Measurements from ENCODE around the gene SCUBE3. TPM values are rescaled to one million over a fixed set of nuclear protein-coding genes. Genes with fewer than 3 reads are reported as not detected.
A peak's percentile ranks its signal among the peaks of the same experiment; 100 is the strongest.

Gene SCUBE3
- total and polyA plus RNA-seq, 2 of the 13 experiments (the other 11 are each of a cell fraction or from before 2014, with no cell fraction given), result not detected

- TF ChIP-seq PAXIP1 (CRISPR knock-in tag; conservative IDR thresholded peaks at IDR 0.05) (peak; percentile 90), ZNF619 (CRISPR knock-in tag; IDR thresholded peaks at IDR 0.05) (peak; percentile 83), THAP7 (CRISPR knock-in tag; IDR thresholded peaks at IDR 0.05) (peak; percentile 96; the same call in 1 of the 2 replicates), ZNF724P (CRISPR knock-in tag; IDR thresholded peaks at IDR 0.05; ENCODE audit: borderline replicate concordance) (peak; percentile 89), FOXC1 (CRISPR knock-in tag; IDR thresholded peaks at IDR 0.05; ENCODE audit: borderline replicate concordance) (peak; percentile 89), MATR3 (CRISPR knock-in tag; IDR thresholded peaks at IDR 0.05) (no peak), PBX2 (CRISPR knock-in tag; IDR thresholded peaks at IDR 0.05) (0 out of 2 replicates have a peak, but pooled peaks have one; percentile 13), EED (CRISPR knock-in tag; IDR thresholded peaks at IDR 0.05) (peak; percentile 91; the same call in 1 of the 2 replicates), SP4 (CRISPR knock-in tag; IDR thresholded peaks at IDR 0.05) (peak; percentile 97), ADNP (CRISPR knock-in tag; IDR thresholded peaks at IDR 0.05) (no peak; the same call in 1 of the 2 replicates), ZMYM2 (CRISPR knock-in tag; IDR thresholded peaks at IDR 0.05) (peak; percentile 66; the same call in 1 of the 2 replicates), ZSCAN9 (CRISPR knock-in tag; IDR thresholded peaks at IDR 0.05; ENCODE audit: borderline replicate concordance) (peak; percentile 70; the same call in 1 of the 2 replicates), ZFX (CRISPR knock-in tag; IDR thresholded peaks at IDR 0.05; ENCODE audit: low read depth) (peak; percentile 99), KLF6 (CRISPR knock-in tag; IDR thresholded peaks at IDR 0.05) (no peak; the same call in 1 of the 2 replicates), ZNF644 (CRISPR knock-in tag; IDR thresholded peaks at IDR 0.05; ENCODE audit: low read depth) (no peak; the same call in 1 of the 2 replicates), MLX (CRISPR knock-in tag; IDR thresholded peaks at IDR 0.05) (peak; percentile 73), KLF11 (CRISPR knock-in tag; IDR thresholded peaks at IDR 0.05) (no peak; the same call in 1 of the 2 replicates), CREB3 (CRISPR knock-in tag; IDR thresholded peaks at IDR 0.05) (peak; percentile 81; the same call in 1 of the 2 replicates), ZNF432 (CRISPR knock-in tag; IDR thresholded peaks at IDR 0.05; ENCODE audit: borderline replicate concordance) (no peak), ZFP82 (CRISPR knock-in tag; IDR thresholded peaks at IDR 0.05; ENCODE audit: borderline replicate concordance) (peak; percentile 87; the same call in 1 of the 2 replicates), ZNF160 (CRISPR knock-in tag; IDR thresholded peaks at IDR 0.05) (no peak; the same call in 1 of the 2 replicates)
Measured at GRCh38 chr6:35259194-35259947, 45.6 kb downstream of the SCUBE3 start, which contains the start of gene ZNF76 (continued).
